Fibroblast of skin of back (primary cell): ENCODE measurements around the gene PSKH1.
A peak's percentile ranks its signal among the peaks of the same experiment; 100 is the strongest.
"Not testable (repeated sequence)": the region's sequence is repeated elsewhere in the genome, so short reads cannot be mapped to it uniquely, and the experiment has no call there.

Experiments used
- DNase-seq: peaks from one replicate; pipeline ENCODE4 v3.0.0-alpha.2; 2013

PSKH1 gene

GRCh38 chr16:67892375-67892774, 679 bp upstream of the PSKH1 start:
- no peak for DNase-seq

- no peak for DNase-seq
These were observed 817 bp downstream of the PSKH1 start for GRCh38 chr16:67893743-67894399.

GRCh38 chr16:67897231-67897630, 4.2 kb downstream of the PSKH1 start:
- peak; percentile 6 for DNase-seq

GRCh38 chr16:67901734-67902133, 8.7 kb downstream of the PSKH1 start:
- DNase-seq = no peak

- no peak for DNase-seq
These were observed 9.8 kb downstream of the PSKH1 start for GRCh38 chr16:67902831-67903230.

- no peak for DNase-seq
These were observed 14.5 kb downstream of the PSKH1 start for GRCh38 chr16:67907397-67908180.

- DNase-seq = no peak
These were observed 16.1 kb downstream of the PSKH1 start for GRCh38 chr16:67909056-67909742.

- peak; percentile 26 for DNase-seq
These were observed 17.1 kb downstream of the PSKH1 start for GRCh38 chr16:67910158-67910557.

- no peak for DNase-seq
These were observed 21.9 kb downstream of the PSKH1 start for GRCh38 chr16:67914758-67915495.

- not testable (repeated sequence) for DNase-seq
These were observed 22.4 kb downstream of the PSKH1 start for GRCh38 chr16:67915496-67915769.

- no peak for DNase-seq
These were observed 23.0 kb downstream of the PSKH1 start for GRCh38 chr16:67915831-67916723.

- DNase-seq = no peak
These were observed 24.2 kb downstream of the PSKH1 start for GRCh38 chr16:67917140-67917851.

GRCh38 chr16:67917852-67918236, 24.8 kb downstream of the PSKH1 start:
- DNase-seq = peak; percentile 89

- DNase-seq = no peak
These were observed 26.7 kb downstream of the PSKH1 start for GRCh38 chr16:67919622-67920221.

- no peak for DNase-seq
These were observed 29.2 kb downstream of the PSKH1 start for GRCh38 chr16:67922221-67922620.

- DNase-seq = no peak
These were observed 29.7 kb downstream of the PSKH1 start for GRCh38 chr16:67922740-67923139.

- DNase-seq = no peak
These were observed 30.5 kb downstream of the PSKH1 start for GRCh38 chr16:67923414-67924116.

GRCh38 chr16:67924140-67924906, 31.3 kb downstream of the PSKH1 start:
- no peak for DNase-seq

- DNase-seq = no peak
These were observed 33.2 kb downstream of the PSKH1 start for GRCh38 chr16:67926181-67926750.
